K562 (cell line): ENCODE data around the gene SCYGR3.

ENCODE experiments used
- MTF1 ChIP-seq: fragments of 250-450 bp; sonication (Bioruptor Pico); IDR thresholded peaks from 2 replicates; pipeline ENCODE4 v1.9.0; 2021; ENCODE audit warnings: moderate library complexity, mild to moderate bottlenecking, inconsistent platforms, borderline replicate concordance
- RBM17 ChIP-seq: fragments of 200-400 bp; formaldehyde crosslinking; IDR thresholded peaks from 2 replicates; pipeline ENCODE4 v1.6.1; 2017; ENCODE audit warnings: low read depth, mild to moderate bottlenecking, low read length, borderline replicate concordance
- ZNF609 ChIP-seq: sonication (generic); formaldehyde crosslinking; IDR thresholded peaks from 2 replicates; pipeline ENCODE4 v1.8.1; 2023; ENCODE audit warnings: missing genetic modification reagents, mild to moderate bottlenecking, borderline replicate concordance
- TF ChIP-seq, protein P1 (sequence below): conservative IDR thresholded peaks from 2 replicates; pipeline ENCODE4 v1.6.1; 2011; ENCODE audit warnings: low read depth, mild to moderate bottlenecking, low read length; ENCODE audit not compliant: control insufficient read depth

DNA sequence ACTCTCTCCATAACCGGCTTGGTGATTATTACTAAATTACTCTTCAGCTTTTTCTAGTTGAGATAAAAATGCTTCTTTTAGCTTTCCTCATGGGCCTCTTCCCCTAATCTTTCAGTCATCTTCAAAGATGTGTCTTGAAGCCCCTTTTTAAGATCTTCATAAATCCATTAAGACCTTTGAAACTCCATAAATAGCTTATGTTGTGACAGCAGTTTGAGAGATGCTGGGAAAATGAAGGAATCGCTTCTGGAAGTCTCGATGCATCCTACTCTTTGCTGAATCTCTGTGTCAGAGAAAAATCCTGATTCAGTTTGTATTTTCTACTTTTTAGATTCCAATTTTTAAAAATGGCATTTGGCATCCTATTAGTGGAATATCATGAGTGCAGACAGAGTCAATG, 15.7 kb upstream of the SCYGR3 start:
- TF ChIP-seq MTF1 (CRISPR knock-in tag): no peak
- TF ChIP-seq, protein P1, sequence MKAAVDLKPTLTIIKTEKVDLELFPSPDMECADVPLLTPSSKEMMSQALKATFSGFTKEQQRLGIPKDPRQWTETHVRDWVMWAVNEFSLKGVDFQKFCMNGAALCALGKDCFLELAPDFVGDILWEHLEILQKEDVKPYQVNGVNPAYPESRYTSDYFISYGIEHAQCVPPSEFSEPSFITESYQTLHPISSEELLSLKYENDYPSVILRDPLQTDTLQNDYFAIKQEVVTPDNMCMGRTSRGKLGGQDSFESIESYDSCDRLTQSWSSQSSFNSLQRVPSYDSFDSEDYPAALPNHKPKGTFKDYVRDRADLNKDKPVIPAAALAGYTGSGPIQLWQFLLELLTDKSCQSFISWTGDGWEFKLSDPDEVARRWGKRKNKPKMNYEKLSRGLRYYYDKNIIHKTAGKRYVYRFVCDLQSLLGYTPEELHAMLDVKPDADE: no peak
- no peak for TF ChIP-seq ZNF609
- no peak for TF ChIP-seq RBM17
